ENCODE measurements around the gene RAC3. TPM values are rescaled to one million over a fixed set of nuclear protein-coding genes. Genes with fewer than 3 reads are reported as not detected.

RAC3 gene
- 97.5 TPM for polyA plus RNA-seq (2012; ENCODE audit: insufficient read length, low read depth)

DNA sequence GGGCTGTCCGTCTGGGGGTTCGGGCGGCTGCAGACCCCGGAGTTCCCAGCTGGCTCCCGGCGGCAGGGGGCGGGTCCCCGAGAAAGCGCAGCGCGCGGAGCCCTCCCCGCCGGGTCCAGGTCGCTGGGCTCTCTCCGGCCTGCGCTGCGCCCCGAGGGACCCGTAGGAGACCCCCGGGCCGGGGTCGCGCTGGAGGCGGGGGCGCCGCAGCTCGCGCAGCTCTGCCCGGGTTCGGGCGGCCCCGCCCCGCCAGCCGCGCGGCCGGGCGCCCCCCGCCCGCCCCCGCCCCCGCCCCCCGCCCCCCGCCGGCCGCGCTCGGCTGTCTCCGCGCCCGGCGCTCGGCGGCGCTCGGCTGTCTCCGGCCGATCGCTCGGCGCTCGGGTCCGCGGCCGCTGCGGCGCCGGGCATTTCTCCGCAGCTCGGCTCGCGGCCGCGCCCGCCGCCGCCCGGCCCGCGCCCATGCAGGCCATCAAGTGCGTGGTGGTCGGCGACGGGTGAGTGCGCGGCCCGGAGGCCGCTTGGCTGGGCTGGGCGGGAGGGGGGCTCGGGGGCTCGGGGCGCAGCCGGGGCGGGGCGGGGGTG, at the start of gene RAC3:
TSS of gene RAC3 (plus strand) at position 376 of the 582 bp plus-strand sequence. CDS start at position 460, 84 bp downstream.
- TF ChIP-seq POLR2AphosphoS5 (IDR thresholded peaks at IDR 0.05; ENCODE audit: low read depth, low read length): no peak
- TF ChIP-seq TAF1 (IDR thresholded peaks at IDR 0.05; ENCODE audit: borderline replicate concordance, insufficient read depth, low read length): no peak
- TF ChIP-seq FOXP2 (optimal IDR thresholded peaks at IDR 0.05; ENCODE audit: borderline replicate concordance, extremely low read depth, extremely low read length, insufficient read depth): no peak

DNA sequence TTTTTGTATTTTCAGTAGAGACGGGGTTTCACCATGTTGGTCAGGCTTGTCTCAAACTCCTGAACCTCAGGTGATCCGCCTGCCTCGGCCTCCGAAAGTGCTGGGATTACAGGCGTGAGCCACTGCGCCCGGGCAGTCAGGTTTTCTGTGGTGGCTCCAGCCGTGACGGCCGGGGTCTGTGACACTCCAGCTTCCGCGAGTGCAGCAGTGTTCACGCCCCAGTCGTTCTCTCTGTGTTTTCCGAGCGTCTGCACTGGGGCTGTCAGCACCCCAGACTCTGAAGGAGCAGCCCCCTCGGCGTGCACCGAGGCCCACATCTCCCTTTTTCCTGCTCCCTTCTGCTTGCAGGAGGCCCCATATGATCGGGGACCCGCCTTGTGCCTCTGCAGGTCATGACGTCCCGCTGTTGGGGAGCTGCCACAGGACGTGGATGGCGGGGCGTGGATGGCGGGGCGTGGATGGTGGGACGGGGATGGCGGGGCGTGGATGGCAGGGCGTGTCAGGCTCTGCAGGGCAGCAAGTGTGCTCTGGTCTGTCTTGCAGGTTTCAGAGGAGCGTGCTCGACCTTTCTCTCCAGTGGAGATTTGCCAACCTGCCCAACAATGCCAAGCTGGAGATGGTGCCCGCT, 48.4 kb upstream of the RAC3 start:
- TF ChIP-seq TAF1 (IDR thresholded peaks at IDR 0.05; ENCODE audit: borderline replicate concordance, insufficient read depth, low read length) (no peak), FOXP2 (optimal IDR thresholded peaks at IDR 0.05; ENCODE audit: borderline replicate concordance, extremely low read depth, extremely low read length, insufficient read depth) (no peak), POLR2AphosphoS5 (IDR thresholded peaks at IDR 0.05; ENCODE audit: low read depth, low read length) (no peak), SIN3A (IDR thresholded peaks at IDR 0.05; ENCODE audit: borderline replicate concordance, insufficient read depth, low read length) (no peak)
- TF ChIP-seq, protein P1, sequence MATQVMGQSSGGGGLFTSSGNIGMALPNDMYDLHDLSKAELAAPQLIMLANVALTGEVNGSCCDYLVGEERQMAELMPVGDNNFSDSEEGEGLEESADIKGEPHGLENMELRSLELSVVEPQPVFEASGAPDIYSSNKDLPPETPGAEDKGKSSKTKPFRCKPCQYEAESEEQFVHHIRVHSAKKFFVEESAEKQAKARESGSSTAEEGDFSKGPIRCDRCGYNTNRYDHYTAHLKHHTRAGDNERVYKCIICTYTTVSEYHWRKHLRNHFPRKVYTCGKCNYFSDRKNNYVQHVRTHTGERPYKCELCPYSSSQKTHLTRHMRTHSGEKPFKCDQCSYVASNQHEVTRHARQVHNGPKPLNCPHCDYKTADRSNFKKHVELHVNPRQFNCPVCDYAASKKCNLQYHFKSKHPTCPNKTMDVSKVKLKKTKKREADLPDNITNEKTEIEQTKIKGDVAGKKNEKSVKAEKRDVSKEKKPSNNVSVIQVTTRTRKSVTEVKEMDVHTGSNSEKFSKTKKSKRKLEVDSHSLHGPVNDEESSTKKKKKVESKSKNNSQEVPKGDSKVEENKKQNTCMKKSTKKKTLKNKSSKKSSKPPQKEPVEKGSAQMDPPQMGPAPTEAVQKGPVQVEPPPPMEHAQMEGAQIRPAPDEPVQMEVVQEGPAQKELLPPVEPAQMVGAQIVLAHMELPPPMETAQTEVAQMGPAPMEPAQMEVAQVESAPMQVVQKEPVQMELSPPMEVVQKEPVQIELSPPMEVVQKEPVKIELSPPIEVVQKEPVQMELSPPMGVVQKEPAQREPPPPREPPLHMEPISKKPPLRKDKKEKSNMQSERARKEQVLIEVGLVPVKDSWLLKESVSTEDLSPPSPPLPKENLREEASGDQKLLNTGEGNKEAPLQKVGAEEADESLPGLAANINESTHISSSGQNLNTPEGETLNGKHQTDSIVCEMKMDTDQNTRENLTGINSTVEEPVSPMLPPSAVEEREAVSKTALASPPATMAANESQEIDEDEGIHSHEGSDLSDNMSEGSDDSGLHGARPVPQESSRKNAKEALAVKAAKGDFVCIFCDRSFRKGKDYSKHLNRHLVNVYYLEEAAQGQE (IDR thresholded peaks at IDR 0.05; ENCODE audit: insufficient read depth in 1 of 2, low read depth in 2 of 2, low read length in 2 of 2): no peak

DNA sequence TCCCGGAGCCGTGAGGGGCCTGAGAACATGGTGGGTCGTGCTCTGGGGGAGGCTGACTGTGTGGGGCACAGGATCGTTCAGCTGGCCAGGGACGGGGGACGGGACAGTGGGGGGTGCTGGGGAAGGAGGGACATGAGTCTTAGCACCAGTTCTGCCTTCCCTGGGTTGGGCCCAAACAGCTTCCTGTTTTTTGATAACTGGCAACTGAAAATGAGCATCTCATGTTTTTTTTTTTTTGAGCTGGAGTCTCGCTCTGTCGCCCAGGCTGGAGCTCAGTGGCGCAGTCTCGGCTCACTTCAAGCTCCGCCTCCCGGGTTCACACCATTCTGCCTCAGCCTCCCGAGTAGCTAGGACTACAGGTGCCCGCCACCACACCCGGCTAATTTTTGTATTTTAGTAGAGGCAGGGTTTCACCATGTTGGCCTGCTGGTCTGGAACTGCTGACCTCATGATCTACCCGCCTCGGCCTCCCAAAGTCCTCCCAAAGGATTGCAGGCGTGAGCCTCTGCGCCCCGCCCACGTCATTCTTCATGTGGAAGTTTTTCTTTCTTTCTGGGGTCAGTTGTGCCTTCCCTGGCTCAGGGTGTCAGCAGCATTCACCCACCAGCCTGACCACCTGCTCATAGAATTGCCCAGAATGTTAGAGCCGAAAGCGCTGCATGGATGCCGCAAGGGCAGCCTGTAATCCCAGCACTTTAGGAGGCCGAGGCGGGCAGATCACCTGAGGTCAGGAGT, 47.7 kb upstream of the RAC3 start:
- TF ChIP-seq SIN3A (IDR thresholded peaks at IDR 0.05; ENCODE audit: borderline replicate concordance, insufficient read depth, low read length): no peak
- no peak for TF ChIP-seq POLR2AphosphoS5 (IDR thresholded peaks at IDR 0.05; ENCODE audit: low read depth, low read length)
- TF ChIP-seq FOXP2 (optimal IDR thresholded peaks at IDR 0.05; ENCODE audit: borderline replicate concordance, extremely low read depth, extremely low read length, insufficient read depth): no peak
- no peak for TF ChIP-seq TAF1 (IDR thresholded peaks at IDR 0.05; ENCODE audit: borderline replicate concordance, insufficient read depth, low read length)
- TF ChIP-seq, protein P1 (IDR thresholded peaks at IDR 0.05; ENCODE audit: insufficient read depth in 1 of 2, low read depth in 2 of 2, low read length in 2 of 2): no peak

DNA sequence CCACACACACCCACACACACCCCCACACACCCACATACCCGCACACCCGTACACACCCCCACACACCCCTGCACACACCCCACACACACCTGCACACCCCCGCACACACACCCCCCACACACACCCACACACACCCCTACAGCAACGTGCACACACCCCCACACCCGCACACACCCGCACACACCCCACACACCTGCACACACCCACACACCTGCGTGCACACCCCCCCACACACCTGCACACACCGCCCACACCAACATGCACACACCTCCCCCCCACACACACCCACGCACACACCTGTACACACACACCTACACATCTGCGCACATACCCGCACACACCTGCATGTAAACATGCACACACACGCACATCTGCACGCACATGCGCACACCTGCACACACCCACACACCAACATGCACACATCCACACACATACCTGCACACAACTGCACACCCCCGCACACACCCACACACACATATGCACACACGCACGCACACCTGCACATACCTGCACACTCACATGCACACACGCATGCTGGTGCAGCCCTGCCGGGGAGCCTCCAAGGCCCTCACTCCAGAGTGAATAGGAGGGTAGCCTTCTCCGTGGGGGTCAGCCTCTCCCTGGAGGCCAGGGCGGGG, 46.6 kb upstream of the RAC3 start:
- TF ChIP-seq FOXP2 (optimal IDR thresholded peaks at IDR 0.05; ENCODE audit: borderline replicate concordance, extremely low read depth, extremely low read length, insufficient read depth) (no peak), TAF1 (IDR thresholded peaks at IDR 0.05; ENCODE audit: borderline replicate concordance, insufficient read depth, low read length) (no peak), SIN3A (IDR thresholded peaks at IDR 0.05; ENCODE audit: borderline replicate concordance, insufficient read depth, low read length) (no peak)
- TF ChIP-seq, protein P1 (IDR thresholded peaks at IDR 0.05; ENCODE audit: insufficient read depth in 1 of 2, low read depth in 2 of 2, low read length in 2 of 2): no peak

DNA sequence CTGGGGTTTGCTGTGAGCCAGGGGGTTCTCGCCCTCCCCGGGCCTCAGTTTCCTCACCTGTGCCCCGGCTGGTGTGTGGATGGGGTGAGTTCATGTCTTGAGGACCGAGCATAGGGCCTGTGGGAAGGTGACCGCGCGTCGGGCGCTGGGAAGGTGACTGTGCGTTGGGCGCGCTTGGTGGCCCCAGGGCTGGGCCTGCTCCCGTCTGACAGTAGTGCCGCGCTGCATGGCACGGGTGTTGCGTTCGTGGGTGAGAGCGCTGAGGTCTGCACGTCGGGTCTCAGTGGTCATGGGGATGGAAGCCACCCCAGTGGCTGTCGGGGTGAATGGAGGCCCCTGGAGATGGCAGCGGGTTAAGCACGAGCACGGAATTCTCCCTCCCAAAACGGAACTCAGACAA, 44.9 kb upstream of the RAC3 start:
- TF ChIP-seq TAF1 (IDR thresholded peaks at IDR 0.05; ENCODE audit: borderline replicate concordance, insufficient read depth, low read length): no peak
- TF ChIP-seq FOXP2 (optimal IDR thresholded peaks at IDR 0.05; ENCODE audit: borderline replicate concordance, extremely low read depth, extremely low read length, insufficient read depth): no peak
- no peak for TF ChIP-seq POLR2AphosphoS5 (IDR thresholded peaks at IDR 0.05; ENCODE audit: low read depth, low read length)
- TF ChIP-seq, protein P1 (IDR thresholded peaks at IDR 0.05; ENCODE audit: insufficient read depth in 1 of 2, low read depth in 2 of 2, low read length in 2 of 2): no peak

Measured in PFSK-1 (cell line).